Subcutaneous adipose tissue (tissue), 4 donors: Measurements from ENCODE around the gene FCAR. TPM values are rescaled to one million over a fixed set of nuclear protein-coding genes. Genes with fewer than 3 reads are reported as not detected.

Source experiments
- CTCF ChIP-seq: fragments of 450-650 bp; IDR thresholded peaks from one replicate; pipeline ENCODE4 v1.5.1; 2016; ENCODE audit warnings: low read depth, mild to moderate bottlenecking, control low read depth, antibody characterized with exemption, moderate library complexity
- small RNA-seq: library from RNA; depleted of rRNA; stranded (forward); fragments of <200 nt; gene quantifications from one replicate; pipeline ENCODE3, GENCODE V24; 2016
- total RNA-seq, 4 donors: library from RNA; depleted of rRNA; stranded (reverse); fragments of >200 nt; gene quantifications; one replicate each; pipeline ENCODE4 v1.1.0, GENCODE V29; 2016

FCAR gene
- total RNA-seq, 4 donors from 2014 or later: 3.8 to 4.2 (median 3.9) TPM; not detected in 1

- TF ChIP-seq CTCF: no peak
These were observed 44.5 kb downstream of the FCAR start for GRCh38 chr19:54918499-54918898.

GRCh38 chr19:54921082-54921481, 47.0 kb downstream of the FCAR start:
- no peak for TF ChIP-seq CTCF

- TF ChIP-seq CTCF: no peak
These were observed 49.2 kb downstream of the FCAR start for GRCh38 chr19:54923276-54923675.

- TF ChIP-seq CTCF: no peak
These were observed 54.3 kb downstream of the FCAR start for GRCh38 chr19:54928299-54928698.

GRCh38 chr19:54937926-54938325, 63.9 kb downstream of the FCAR start:
- TF ChIP-seq CTCF: no peak

GRCh38 chr19:54938906-54939305, 64.9 kb downstream of the FCAR start:
- TF ChIP-seq CTCF: no peak

Small RNA genes within 50 kb of the gene (small RNA-seq; reads per million reads assigned to genes)
- not detected for gene RNU6-222P

Other genes with a start within 250 kb of the FCAR start
- 10 to 100 TPM in 1 of 4 donors, 1 to 10 TPM in 3; 2.4 to 20.7 (median 3.4) TPM for gene LILRB1, start 243.8 kb upstream of the FCAR start, total RNA-seq
- 10 to 100 TPM in 3 of 4 donors, 1 to 10 TPM in 1; 8.1 to 43.0 (median 11.7) TPM for gene LILRB4, start 211.2 kb upstream of the FCAR start, total RNA-seq
- gene KIR3DL3, start 149.8 kb upstream of the FCAR start, total RNA-seq: not detected
- not detected for gene KIR2DL3, start 135.7 kb upstream of the FCAR start, total RNA-seq
- gene KIR2DL1, start 104.4 kb upstream of the FCAR start, total RNA-seq: not detected
- gene KIR2DL4, start 70.6 kb upstream of the FCAR start, total RNA-seq: under 1 TPM in 2 of 4 donors, not detected in 2; 0.34 to 0.75 TPM
- gene KIR3DL1, start 57.8 kb upstream of the FCAR start, total RNA-seq: not detected
- gene KIR2DS4, start 41.6 kb upstream of the FCAR start, total RNA-seq: not detected
- not detected for gene KIR3DL2, start 23.8 kb upstream of the FCAR start, total RNA-seq
- gene NCR1, start 31.9 kb downstream of the FCAR start, total RNA-seq: under 1 TPM in 1 of 4 donors, not detected in 3; 0.85 TPM
- gene NLRP7, start 73.3 kb downstream of the FCAR start, total RNA-seq: not detected
- 1 to 10 TPM in 2 of 4 donors, under 1 TPM in 1, not detected in 1; 0.68 to 1.3 (median 1.1) TPM for gene NLRP2, start 92.1 kb downstream of the FCAR start, total RNA-seq
- gene GP6, start 164.0 kb downstream of the FCAR start, total RNA-seq: not detected
- 10 to 100 TPM in 1 of 4 donors, 1 to 10 TPM in 3; 2.6 to 14.3 (median 6.0) TPM for gene RDH13, start 188.9 kb downstream of the FCAR start, total RNA-seq
- gene EPS8L1, start 201.6 kb downstream of the FCAR start, total RNA-seq: under 1 TPM in 3 of 4 donors, not detected in 1; 0.33 to 0.66 (median 0.51) TPM
- 100 to 1,000 TPM in 1 of 4 donors, 10 to 100 TPM in 3; 30.0 to 149 (median 69.6) TPM for gene PPP1R12C, start 243.4 kb downstream of the FCAR start, total RNA-seq